Spinal cord (tissue), 10 donors: ENCODE measurements around the gene CEP76. TPM values are rescaled to one million over a fixed set of nuclear protein-coding genes. Genes with fewer than 3 reads are reported as not detected.

Experiments
- DNase-seq, 6 donors: peaks; one replicate each; pipeline versions ENCODE4 v3.0.0 to v3.0.0-alpha.2; 2013 to 2015; ENCODE audit warnings: low spot score in 6 of 6, low read depth in 4 of 6
- H3K27ac ChIP-seq: one replicate; pipeline ENCODE4 v1.5.1; 2013; ENCODE audit warnings: low read depth, low read length, control low read depth
- H3K27me3 ChIP-seq: one replicate; pipeline ENCODE4 v1.6.1; 2013; ENCODE audit warnings: low read length; ENCODE audit not compliant: control insufficient read depth, insufficient read depth
- H3K36me3 ChIP-seq: one replicate; pipeline ENCODE4 v1.6.1; 2013; ENCODE audit warnings: low read length; ENCODE audit not compliant: control insufficient read depth, insufficient read depth
- H3K4me1 ChIP-seq: one replicate; pipeline ENCODE4 v1.6.1; 2013; ENCODE audit warnings: low read length; ENCODE audit not compliant: control insufficient read depth, insufficient read depth
- H3K4me3 ChIP-seq: one replicate; pipeline ENCODE4 v1.5.1; 2013; ENCODE audit warnings: low read depth, low read length, control low read depth
- H3K9me3 ChIP-seq: one replicate; pipeline ENCODE4 v1.6.1; 2013; ENCODE audit warnings: low read length; ENCODE audit not compliant: control insufficient read depth, insufficient read depth
- WGBS: methylation state at CpG from one replicate; pipeline ENCODE4 v1.1.5; 2013; ENCODE audit warnings: missing lambda C conversion rate; ENCODE audit not compliant: insufficient coverage; 5-methylcytosine and 5-hydroxymethylcytosine counted together
- long read RNA-seq, 4 donors: transcript quantifications; one replicate each; lab custom pipeline, GENCODE V29; 2026
- polyA plus RNA-seq, 2 donors: library from polyadenylated mRNA; unstranded; fragments of 120-200 nt; gene quantifications; one replicate each; pipeline ENCODE4 v1.2.1, GENCODE V29; 2013; ENCODE audit not compliant: insufficient read length in 2 of 2
- total RNA-seq, 2 donors: library from RNA; depleted of rRNA in 1 of 2; stranded (reverse); fragments of 120-200 nt in 1 of 2; fragments of >200 nt in 1 of 2; gene quantifications; one replicate each; pipeline versions ENCODE4 v1.2.3 to v1.2.4, GENCODE V29; 2013 to 2014
- donor health status: healthy.

CEP76 gene, protein sequence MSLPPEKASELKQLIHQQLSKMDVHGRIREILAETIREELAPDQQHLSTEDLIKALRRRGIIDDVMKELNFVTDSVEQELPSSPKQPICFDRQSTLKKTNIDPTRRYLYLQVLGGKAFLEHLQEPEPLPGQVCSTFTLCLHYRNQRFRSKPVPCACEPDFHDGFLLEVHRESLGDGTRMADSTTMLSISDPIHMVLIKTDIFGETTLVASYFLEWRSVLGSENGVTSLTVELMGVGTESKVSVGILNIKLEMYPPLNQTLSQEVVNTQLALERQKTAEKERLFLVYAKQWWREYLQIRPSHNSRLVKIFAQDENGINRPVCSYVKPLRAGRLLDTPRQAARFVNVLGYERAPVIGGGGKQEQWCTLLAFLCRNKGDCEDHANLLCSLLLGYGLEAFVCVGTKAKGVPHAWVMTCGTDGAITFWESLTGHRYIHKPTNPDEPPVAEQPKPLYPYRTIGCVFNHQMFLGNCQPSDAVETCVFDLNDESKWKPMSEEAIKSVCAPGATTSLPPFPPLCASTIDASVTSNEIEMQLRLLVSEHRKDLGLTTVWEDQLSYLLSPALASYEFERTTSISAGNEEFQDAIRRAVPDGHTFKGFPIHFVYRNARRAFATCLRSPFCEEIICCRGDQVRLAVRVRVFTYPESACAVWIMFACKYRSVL
- total RNA-seq (10 to 100 TPM; 11.2 to 12.4 TPM), polyA plus RNA-seq (10 to 100 TPM in 1 of 2 donors, 1 to 10 TPM in 1; 9.6 to 11.2 TPM)
- long read RNA-seq, donor 1, partial matches to known transcripts: 39 of 125 reads
- long read RNA-seq, donor 1, other reads (novel, unspliced or antisense): 86 of 125 reads
- long read RNA-seq, donor 2, partial matches to known transcripts: 0 of 1 reads
- long read RNA-seq, donor 2, other reads (novel, unspliced or antisense): 0 of 1 reads
- long read RNA-seq, donor 3: 0 reads
- long read RNA-seq, donor 4, partial matches to known transcripts: 0 of 2 reads
- long read RNA-seq, donor 4, other reads (novel, unspliced or antisense): 0 of 2 reads

DNA sequence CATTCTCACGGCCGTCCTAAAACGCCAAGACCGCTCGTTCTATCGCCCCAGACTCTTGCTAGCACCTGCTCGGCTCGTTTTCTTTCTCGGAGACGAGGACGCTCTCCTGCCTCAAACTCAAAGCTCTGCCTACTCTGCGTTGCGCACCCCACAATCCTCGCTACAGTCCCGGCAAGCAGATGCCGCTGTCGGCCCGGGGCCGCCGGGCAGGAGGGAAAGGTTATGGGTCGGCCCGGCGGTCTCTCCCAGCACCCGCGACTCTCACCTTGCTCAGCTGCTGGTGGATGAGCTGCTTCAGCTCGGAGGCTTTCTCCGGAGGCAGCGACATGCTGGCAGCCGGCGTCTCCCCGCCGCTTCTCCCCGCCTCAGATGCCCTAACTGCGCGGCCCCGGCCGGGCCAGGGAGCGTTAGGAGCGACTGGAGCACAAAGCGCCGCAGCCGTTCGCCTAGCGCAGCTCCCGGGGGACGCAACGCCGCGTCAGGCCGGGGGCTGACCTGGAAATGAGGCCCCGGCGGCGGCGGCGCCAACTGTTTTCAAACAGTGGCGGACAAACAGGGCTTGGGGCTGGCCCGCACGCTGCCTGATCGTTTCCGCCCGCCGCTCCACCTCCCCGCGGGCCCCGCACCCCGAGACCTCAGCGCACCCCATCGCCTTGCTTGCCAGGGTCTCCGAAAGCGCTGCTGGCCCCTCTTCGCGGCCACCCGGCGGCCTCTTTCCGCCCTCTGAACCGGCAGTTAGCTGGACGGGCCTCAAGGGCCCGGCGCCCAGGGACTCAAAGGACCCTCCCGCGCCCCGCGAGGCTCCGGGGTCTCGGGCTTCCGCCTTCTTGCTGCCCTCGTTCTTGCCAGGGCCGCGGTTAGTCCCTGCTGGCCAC is at the start of gene CEP76, which contains the start of gene PSMG2:
CEP76 (minus strand) TSS at position 503 of the 875 bp plus-strand sequence; CDS start at position 328, 175 bp downstream.
PSMG2 (plus strand) TSS at position 822 of the 875 bp plus-strand sequence. CDS start 66 bp downstream, outside the sequence.
- under 1% methylated on average over 88 of the region's 89 CpGs for WGBS
- peak; percentile 71 to 96 (median 80) for DNase-seq
- peaks cover 10% of the 10 kb centered on the region for H3K4me1 ChIP-seq
- no peaks in the 10 kb centered on the region for H3K27me3 ChIP-seq
- peaks cover 3% of the 10 kb centered on the region for H3K36me3 ChIP-seq
- peak within 1 kb of the TSS; percentile 95 for H3K27ac ChIP-seq
- peak within 1 kb of the TSS; percentile 96 for H3K4me3 ChIP-seq
- no peaks in the 10 kb centered on the region for H3K9me3 ChIP-seq

DNA sequence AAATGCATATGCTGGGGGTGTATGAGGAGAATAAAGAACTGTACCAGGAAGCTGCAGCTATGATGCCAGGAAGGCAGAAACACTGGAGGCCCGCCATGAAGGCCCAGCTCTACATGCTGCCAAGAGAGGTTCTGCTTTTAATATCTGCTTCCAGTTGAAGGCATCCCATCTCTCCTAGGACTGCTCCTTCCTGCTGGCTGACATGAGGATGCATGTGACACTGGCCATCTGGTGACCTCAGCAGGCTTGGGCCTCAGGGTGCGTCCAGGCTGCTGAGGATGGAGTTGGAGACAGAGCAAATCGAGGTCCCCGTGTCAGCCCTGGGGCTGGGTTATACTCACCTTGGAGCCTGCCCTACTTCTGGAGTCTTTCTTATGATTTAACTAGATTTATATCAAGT is 49.4 kb upstream of the CEP76 start:
- Histone ChIP-seq H3K36me3 (no peaks in the 10 kb centered on the region), H3K27ac (no peak overlapping the region), H3K27me3 (no peaks in the 10 kb centered on the region), H3K4me3 (no peak overlapping the region), H3K4me1 (no peaks in the 10 kb centered on the region), H3K9me3 (no peaks in the 10 kb centered on the region)
- DNase-seq: no peak
- WGBS: 78% methylated on average over 1 of the region's 4 CpGs

DNA sequence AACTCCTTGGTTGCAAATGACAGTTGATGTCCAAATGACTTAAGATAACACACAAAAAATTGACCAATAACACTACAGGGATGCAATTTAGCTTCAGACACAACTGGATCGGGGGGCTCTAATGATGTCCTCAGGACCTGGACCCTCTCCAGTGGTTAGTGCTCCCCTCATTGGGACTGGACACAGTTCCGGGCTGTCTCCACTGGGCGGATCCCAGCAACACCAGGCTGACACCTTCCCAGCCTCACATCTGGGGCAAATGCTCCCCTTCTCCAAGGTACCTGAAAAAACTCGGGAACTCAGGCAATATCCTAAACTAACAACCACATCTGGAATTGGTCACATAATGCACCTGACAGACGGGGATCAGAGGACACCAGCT is 49.0 kb upstream of the CEP76 start:
- H3K9me3 ChIP-seq: no peaks in the 10 kb centered on the region
- WGBS: 97% methylated on average over 3 of the region's 5 CpGs
- H3K36me3 ChIP-seq: no peaks in the 10 kb centered on the region
- no peak overlapping the region for H3K4me3 ChIP-seq
- H3K4me1 ChIP-seq: no peaks in the 10 kb centered on the region
- no peak for DNase-seq
- no peak overlapping the region for H3K27ac ChIP-seq
- H3K27me3 ChIP-seq: no peaks in the 10 kb centered on the region

DNA sequence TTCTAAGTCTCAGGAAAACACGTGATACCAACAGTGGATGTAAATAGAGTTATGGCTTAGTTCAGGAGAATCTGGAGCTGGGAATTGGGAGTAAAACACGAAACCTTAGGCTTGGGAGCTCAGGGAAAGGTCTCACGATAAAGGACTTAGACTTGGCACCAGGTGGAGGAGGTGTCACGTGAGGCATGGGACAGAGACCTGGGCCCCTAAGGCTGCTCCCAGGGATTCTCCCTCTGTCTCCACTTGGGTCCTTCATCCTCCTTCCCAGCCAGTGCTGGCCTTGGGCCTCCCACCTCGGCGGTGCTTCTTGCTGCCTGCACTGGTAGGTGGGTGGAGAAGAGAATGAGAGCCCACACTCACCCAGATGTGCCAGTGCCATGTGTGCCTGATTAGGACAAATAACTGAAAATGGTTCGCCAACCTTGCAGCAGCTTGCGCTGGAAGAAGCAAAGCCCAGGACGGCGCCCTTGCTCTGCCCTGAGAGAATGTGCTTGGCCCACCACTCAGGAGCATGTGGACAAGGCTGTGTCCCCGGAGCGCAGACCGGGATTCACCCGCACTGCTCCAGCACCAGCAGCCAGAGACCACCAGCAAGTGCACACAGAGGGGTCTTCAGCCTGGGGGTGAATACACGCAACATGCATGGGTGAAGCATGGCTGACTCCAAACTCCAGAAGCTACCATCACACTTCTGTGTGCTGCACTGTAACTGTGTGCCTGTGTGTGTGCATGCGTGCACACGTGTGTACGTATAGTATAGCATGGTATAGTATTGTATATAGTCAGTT is 48.4 kb upstream of the CEP76 start:
- no peaks in the 10 kb centered on the region for H3K27me3 ChIP-seq
- no peaks in the 10 kb centered on the region for H3K9me3 ChIP-seq
- H3K4me3 ChIP-seq: no peak overlapping the region
- H3K4me1 ChIP-seq: no peaks in the 10 kb centered on the region
- 97% methylated on average over 14 of the region's 18 CpGs for WGBS
- H3K27ac ChIP-seq: no peak overlapping the region
- no peak for DNase-seq
- H3K36me3 ChIP-seq: no peaks in the 10 kb centered on the region

DNA sequence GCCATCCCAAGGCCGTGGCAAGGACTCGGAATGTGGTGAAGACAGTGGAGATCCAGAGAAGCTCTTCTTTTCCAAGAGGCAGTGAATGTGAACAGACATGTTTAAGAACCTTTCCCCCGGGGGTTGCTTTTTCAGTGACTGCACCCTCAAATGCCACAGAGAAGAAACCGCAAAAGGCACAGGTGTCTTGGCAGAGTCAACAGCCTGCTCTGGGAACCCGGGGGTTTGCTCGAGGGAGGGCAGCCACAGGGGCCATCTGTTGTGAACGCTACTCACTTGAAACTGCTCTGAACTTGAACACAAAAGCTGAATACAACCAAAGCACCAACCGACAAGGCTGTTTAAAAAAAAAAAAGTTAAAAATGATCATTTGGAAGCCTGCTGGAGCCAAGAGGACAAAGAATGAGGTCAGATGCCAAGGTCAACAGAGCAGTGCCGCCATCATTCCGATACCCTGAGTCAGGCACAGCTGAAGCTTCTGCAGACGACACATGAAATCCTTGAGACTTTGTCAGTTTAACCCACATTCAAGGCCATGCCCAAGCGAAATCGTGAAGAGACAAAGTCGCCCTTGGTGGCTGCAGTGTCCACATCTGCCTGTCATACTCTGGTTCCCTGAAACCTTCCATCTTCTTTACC is 47.7 kb upstream of the CEP76 start:
- DNase-seq: peak in 1 of 6 donors; percentile 12
- H3K9me3 ChIP-seq: no peaks in the 10 kb centered on the region
- H3K27ac ChIP-seq: no peak overlapping the region
- H3K4me1 ChIP-seq: no peaks in the 10 kb centered on the region
- WGBS: 85% methylated on average over 10 of the region's 14 CpGs
- no peak overlapping the region for H3K4me3 ChIP-seq
- no peaks in the 10 kb centered on the region for H3K27me3 ChIP-seq
- H3K36me3 ChIP-seq: no peaks in the 10 kb centered on the region

DNA sequence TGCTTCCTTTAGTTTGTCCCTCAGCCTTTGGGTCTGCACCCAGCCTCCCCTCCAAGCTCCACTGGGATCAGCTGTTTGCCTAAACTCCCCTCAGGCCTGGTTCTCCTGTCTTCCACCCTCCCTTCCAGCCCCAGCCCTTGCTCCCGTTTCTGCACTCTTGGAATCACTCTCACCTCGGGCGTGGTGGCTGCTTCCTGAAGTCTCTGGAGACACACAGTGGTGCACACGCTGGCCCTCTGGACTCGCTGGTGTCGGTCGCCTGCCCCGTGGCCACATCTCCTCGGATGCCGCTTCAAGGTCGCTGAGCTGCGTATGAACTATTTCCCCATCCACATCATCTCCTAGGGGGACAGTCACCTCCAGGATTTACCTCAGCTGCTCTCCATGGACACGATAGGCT is 46.6 kb upstream of the CEP76 start:
- no peak for DNase-seq
- Histone ChIP-seq H3K4me1 (no peaks in the 10 kb centered on the region), H3K36me3 (no peaks in the 10 kb centered on the region), H3K4me3 (no peak overlapping the region), H3K27me3 (no peaks in the 10 kb centered on the region), H3K27ac (no peak overlapping the region), H3K9me3 (no peaks in the 10 kb centered on the region)
- 70% methylated on average over 7 of the region's 13 CpGs for WGBS

DNA sequence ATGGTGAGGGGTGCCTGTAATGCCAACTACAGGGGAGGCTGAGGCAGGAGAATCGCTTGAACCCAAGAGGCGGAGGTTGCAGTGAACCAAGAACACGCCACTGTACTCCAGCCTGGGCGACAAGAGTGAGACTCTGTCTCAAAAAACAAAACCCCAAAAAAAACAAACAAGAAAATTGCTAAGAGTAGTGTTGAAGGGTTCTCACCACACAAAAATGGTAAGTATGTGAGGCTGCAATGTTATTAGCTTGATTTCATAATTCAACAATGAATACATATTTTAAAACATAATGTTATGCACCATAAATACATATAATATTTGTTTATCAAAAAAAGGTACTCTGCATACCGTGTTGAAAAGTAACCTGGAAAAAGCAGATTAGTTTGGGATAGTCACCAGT is 46.1 kb upstream of the CEP76 start:
- no peak overlapping the region for H3K4me3 ChIP-seq
- H3K9me3 ChIP-seq: no peaks in the 10 kb centered on the region
- no peaks in the 10 kb centered on the region for H3K4me1 ChIP-seq
- no peaks in the 10 kb centered on the region for H3K36me3 ChIP-seq
- H3K27ac ChIP-seq: no peak overlapping the region
- no peaks in the 10 kb centered on the region for H3K27me3 ChIP-seq
- no peak for DNase-seq
- 100% methylated on average over 2 of the region's 5 CpGs for WGBS

DNA sequence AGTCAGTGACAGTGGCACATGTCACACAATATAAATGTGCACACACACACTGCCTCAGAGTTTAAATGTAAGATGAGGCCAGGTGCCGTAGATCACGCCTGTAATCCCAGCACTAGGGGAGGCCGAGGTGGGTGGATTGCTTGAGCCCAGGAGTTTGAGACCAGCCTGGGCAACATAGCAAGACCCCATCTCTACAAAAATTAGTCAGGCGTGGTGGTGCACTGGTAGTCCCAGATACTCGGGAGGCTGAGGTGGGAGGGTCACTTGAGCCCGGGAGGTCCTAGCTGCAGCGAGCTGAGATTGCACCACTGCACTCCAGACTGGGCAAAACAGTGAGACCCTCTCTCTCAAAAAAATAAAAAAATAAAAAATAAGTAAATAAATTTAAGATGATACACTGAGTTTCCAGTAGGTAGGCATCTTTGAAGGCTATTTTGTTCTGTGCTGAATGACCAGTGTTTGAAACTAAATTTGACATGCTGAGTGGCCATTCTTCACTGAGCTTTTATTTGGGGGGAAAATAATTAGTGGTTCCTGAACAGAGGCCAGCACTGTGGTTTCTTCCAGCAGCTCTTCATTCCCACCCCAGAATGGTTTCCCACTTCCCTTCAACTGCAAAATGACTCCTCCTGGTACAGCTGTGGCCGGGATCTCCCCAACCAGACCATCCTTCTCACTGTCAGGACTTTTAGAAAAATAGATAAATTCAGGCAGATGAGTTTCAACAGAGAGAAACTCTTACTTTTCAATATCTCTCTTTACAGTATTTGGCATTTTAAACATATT is 45.2 kb upstream of the CEP76 start:
- no peaks in the 10 kb centered on the region for H3K4me1 ChIP-seq
- no peaks in the 10 kb centered on the region for H3K27me3 ChIP-seq
- 100% methylated on average over 2 of the region's 8 CpGs for WGBS
- H3K36me3 ChIP-seq: no peaks in the 10 kb centered on the region
- no peak overlapping the region for H3K4me3 ChIP-seq
- H3K27ac ChIP-seq: no peak overlapping the region
- no peaks in the 10 kb centered on the region for H3K9me3 ChIP-seq
- DNase-seq: no peak
